BJ (cell line): ENCODE data around the gene PKN1. TPM values are rescaled to one million over a fixed set of nuclear protein-coding genes. Genes with fewer than 3 reads are reported as not detected.
A peak's percentile ranks its signal among the peaks of the same experiment; 100 is the strongest.

ENCODE experiments used
- CTCF ChIA-PET: fragments of 350-600 bp; formaldehyde crosslinking; extraction: SDS; loops from one replicate; lab custom pipeline; 2021; ENCODE audit warnings: antibody characterized with exemption, inconsistent platforms; lab: Yijun Ruan, JAX
- POLR2A ChIA-PET: fragments of 300-600 bp; sonication (Branson Sonifier 250); formaldehyde crosslinking; extraction: SDS; loops from one replicate; lab custom pipeline; 2021; ENCODE audit warnings: antibody characterized with exemption; lab: Charles Lee
- DNase-seq: peaks from one replicate; pipeline ENCODE4 v3.0.0-alpha.2; 2011; ENCODE audit warnings: low read depth
- H3K27me3 ChIP-seq: 2 replicates; pipeline ENCODE4 v1.6.0; 2011; ENCODE audit warnings: low read length; ENCODE audit not compliant: control insufficient read depth, insufficient read depth
- H3K36me3 ChIP-seq: 2 replicates; pipeline ENCODE4 v1.5.1; 2011; ENCODE audit warnings: low read length; ENCODE audit not compliant: control insufficient read depth, insufficient read depth
- H3K4me3 ChIP-seq: 2 replicates; pipeline ENCODE4 v1.5.1; 2011; ENCODE audit warnings: low read depth, mild to moderate bottlenecking, control low read depth, low read length
- CTCF ChIP-seq: IDR thresholded peaks from 2 replicates; pipeline ENCODE4 v1.5.1; 2011; ENCODE audit warnings: low read depth, mild to moderate bottlenecking, control low read depth, inconsistent platforms, low read length, moderate library complexity; ENCODE audit not compliant: insufficient read depth
- polyA plus RNA-seq: library from polyadenylated mRNA; depleted of rRNA; stranded (reverse); fragments of >200 nt; gene quantifications from 2 replicates; pipeline ENCODE4 v1.2.3, GENCODE V29; 2011

Gene PKN1
- polyA plus RNA-seq, 1 experiment = 117 TPM

- no peaks in the 10 kb centered on the region; the same call in 1 of the 2 replicates for H3K27me3 ChIP-seq
- POLR2A ChIA-PET = no interaction called here
- H3K36me3 ChIP-seq = peaks cover 26% of the 10 kb centered on the region
- no peak for DNase-seq
- H3K4me3 ChIP-seq = peak within 1 kb of the TSS; percentile 35
- TF ChIP-seq CTCF = peak; percentile 70
- CTCF ChIA-PET = interaction anchor here (0.7 to 1.2 kb wide), 4 partner anchors 8 to 46 kb away, joined by 3 to 4 read pairs (median 4); no protein-coding TSS in a partner anchor
These were observed 42.4 kb downstream of the PKN1 start, which contains the start of gene PTGER1 for GRCh38 chr19:14475251-14476073. TSS of gene PTGER1 (minus strand) at chr19:14475354. CDS start at chr19:14474320, 1,034 bp downstream.

GRCh38 chr19:14476327-14476672 is 43.2 kb downstream of the PKN1 start:
- CTCF ChIA-PET = no interaction called here
- POLR2A ChIA-PET = no interaction called here
- H3K36me3 ChIP-seq = peaks cover 24% of the 10 kb centered on the region
- H3K4me3 ChIP-seq = no peak overlapping the region
- H3K27me3 ChIP-seq = no peaks in the 10 kb centered on the region; the same call in 1 of the 2 replicates
- DNase-seq = no peak
- TF ChIP-seq CTCF = no peak

GRCh38 chr19:14476673-14477401 is 43.7 kb downstream of the PKN1 start:
- no peak for DNase-seq
- ChIA-PET CTCF (interaction anchor here (0.6 kb wide), 1 partner anchor 54 kb away, joined by 4 read pairs; no protein-coding TSS in a partner anchor), POLR2A (no interaction called here)
- no peak overlapping the region for H3K4me3 ChIP-seq
- H3K27me3 ChIP-seq = no peaks in the 10 kb centered on the region; the same call in 1 of the 2 replicates
- TF ChIP-seq CTCF = no peak
- peaks cover 27% of the 10 kb centered on the region for H3K36me3 ChIP-seq

GRCh38 chr19:14477418-14478112 is 44.5 kb downstream of the PKN1 start:
- H3K4me3 ChIP-seq = no peak overlapping the region
- H3K36me3 ChIP-seq = peaks cover 32% of the 10 kb centered on the region
- ChIA-PET POLR2A (no interaction called here), CTCF (interaction anchor here (0.6 kb wide), 1 partner anchor 53 kb away, joined by 4 read pairs; no protein-coding TSS in a partner anchor)
- H3K27me3 ChIP-seq = no peaks in the 10 kb centered on the region; the same call in 1 of the 2 replicates
- no peak for DNase-seq
- TF ChIP-seq CTCF = no peak
